HepG2 (cell line): ENCODE results near the gene C3orf38. TPM values are rescaled to one million over a fixed set of nuclear protein-coding genes. Genes with fewer than 3 reads are reported as not detected.

ENCODE experiments used
- ATAC-seq: fragments of 200-7000 bp; cut with Tn5 transposase; 3 replicates; pipeline ENCODE4 v1.9.1; 2020; ENCODE audit warnings: mild to moderate bottlenecking, moderate library complexity
- BruUV-seq: library from RNA; stranded (reverse); fragments of 400-500 nt; replicated peaks from 2 replicates; lab custom pipeline; 2021; lab: Mats Ljungman, UMichigan
- CTCF ChIA-PET: fragments of 300-600 bp; formaldehyde crosslinking; extraction: SDS; loops from one replicate; lab custom pipeline; 2021; ENCODE audit warnings: low total read pairs, inconsistent platforms, low intra/inter-chr PET ratio; lab: Yijun Ruan, JAX
- POLR2A ChIA-PET: fragments of 350-600 bp; sonication (Branson Sonifier 250); formaldehyde crosslinking; loops from one replicate; lab custom pipeline; 2020; ENCODE audit warnings: antibody characterized with exemption, inconsistent platforms; lab: Yijun Ruan, JAX
- DNase-seq: peaks from one replicate; pipeline ENCODE4 v3.0.0-alpha.2; 2015; ENCODE audit warnings: low spot score
- FAIRE-seq: peaks from 3 replicates; lab custom pipeline; 2011; peaks lifted over from hg19 to GRCh38; lab: Jason Lieb, UNC
- H2AFZ ChIP-seq: one replicate; pipeline ENCODE4 v1.6.1; 2011; ENCODE audit warnings: low read length, inconsistent platforms
- H3K27ac ChIP-seq: fragments of 300-600 bp; 3 replicates; pipeline ENCODE4 v1.8.0; 2011; ENCODE audit warnings: mixed run types, mild to moderate bottlenecking, mixed read lengths, low read length, inconsistent platforms; ENCODE audit not compliant: insufficient read depth; ENCODE audit errors: extremely low read length
- H3K27me3 ChIP-seq, 2 experiments: fragments of 200-600 bp in 1 of 2; 2 replicates in 1 of 2; 3 replicates in 1 of 2; pipeline versions ENCODE4 v1.6.0 to v1.8.0; 2011; ENCODE audit warnings: low read length in 2 of 2, mild to moderate bottlenecking in 2 of 2, moderate library complexity in 2 of 2, inconsistent platforms in 1 of 2; ENCODE audit not compliant: insufficient read depth in 2 of 2, control insufficient read depth in 1 of 2
- H3K36me3 ChIP-seq, 2 experiments: fragments of 200-600 bp in 1 of 2; replicated peaks in 1 of 2; 2 replicates in 1 of 2; 3 replicates in 1 of 2; pipeline versions ENCODE4 v1.5.1 to v1.8.0; 2011; ENCODE audit warnings: low read length in 2 of 2, inconsistent platforms in 1 of 2; ENCODE audit not compliant: insufficient read depth in 2 of 2, control insufficient read depth in 1 of 2
- H3K4me1 ChIP-seq: 2 replicates; pipeline ENCODE4 v1.5.1; 2012; ENCODE audit warnings: low read length, inconsistent platforms; ENCODE audit not compliant: insufficient read depth
- H3K4me2 ChIP-seq: 2 replicates; pipeline ENCODE4 v1.6.0; 2011; ENCODE audit warnings: low read depth, low read length, inconsistent platforms
- H3K4me3 ChIP-seq, 3 experiments: fragments of 200-600 bp in 1 of 3; sonication (generic), shearing (Covaris generic) in 1 of 3; replicated peaks in 1 of 3; 2 replicates each; pipeline ENCODE4 v1.5.1; 2011 to 2016; ENCODE audit warnings: low read length in 3 of 3, inconsistent platforms in 2 of 3, low read depth in 2 of 3, mild to moderate bottlenecking in 2 of 3, control low read depth in 1 of 3, mixed read lengths in 1 of 3; ENCODE audit not compliant: insufficient read depth in 1 of 3
- H3K79me2 ChIP-seq: one replicate; pipeline ENCODE4 v1.6.1; 2011; ENCODE audit warnings: low read length, inconsistent platforms; ENCODE audit not compliant: insufficient read depth
- H3K9ac ChIP-seq: 2 replicates; pipeline ENCODE4 v1.6.0; 2011; ENCODE audit warnings: mild to moderate bottlenecking, low read depth, low read length, inconsistent platforms; ENCODE audit not compliant: insufficient read depth
- H3K9me3 ChIP-seq: 2 replicates; pipeline ENCODE4 v1.5.1; 2012; ENCODE audit warnings: mild to moderate bottlenecking, low read length
- H4K20me1 ChIP-seq: 2 replicates; pipeline ENCODE4 v1.6.0; 2011; ENCODE audit warnings: inconsistent platforms, mild to moderate bottlenecking, low read length, moderate library complexity; ENCODE audit not compliant: insufficient read depth
- ATF3 ChIP-seq: sonication (generic); formaldehyde crosslinking; IDR thresholded peaks from 2 replicates; pipeline ENCODE4 v1.4.0; 2020; ENCODE audit warnings: missing genetic modification reagents
- CAMTA2 ChIP-seq: sonication (generic); formaldehyde crosslinking; IDR thresholded peaks from 2 replicates; pipeline ENCODE4 v1.4.0; 2020; ENCODE audit warnings: mild to moderate bottlenecking, missing genetic modification reagents, borderline replicate concordance
- LBX2 ChIP-seq: sonication (generic); formaldehyde crosslinking; IDR thresholded peaks from 2 replicates; pipeline ENCODE4 v1.5.0; 2020; ENCODE audit warnings: missing genetic modification reagents, mild to moderate bottlenecking, borderline replicate concordance
- MED8 ChIP-seq: sonication (generic); formaldehyde crosslinking; IDR thresholded peaks from 2 replicates; pipeline ENCODE4 v1.8.1; 2023; ENCODE audit warnings: mild to moderate bottlenecking, missing genetic modification reagents; ENCODE audit not compliant: insufficient replicate concordance
- NBN ChIP-seq: fragments of 450-650 bp; conservative IDR thresholded peaks from 2 replicates; pipeline ENCODE4 v1.6.1; 2017
- NCOA5 ChIP-seq: sonication (generic); formaldehyde crosslinking; IDR thresholded peaks from 2 replicates; pipeline ENCODE4 v1.4.0; 2020; ENCODE audit warnings: missing genetic modification reagents
- WIZ ChIP-seq: sonication (generic); formaldehyde crosslinking; IDR thresholded peaks from 2 replicates; pipeline ENCODE4 v1.5.1; 2020; ENCODE audit warnings: mild to moderate bottlenecking, missing genetic modification reagents
- ZBTB3 ChIP-seq: sonication (generic); formaldehyde crosslinking; IDR thresholded peaks from 2 replicates; pipeline ENCODE4 v1.4.0; 2020; ENCODE audit warnings: low read depth, mild to moderate bottlenecking, moderate library complexity, missing genetic modification reagents, borderline replicate concordance
- ZNF12 ChIP-seq: sonication (generic); formaldehyde crosslinking; IDR thresholded peaks from 2 replicates; pipeline ENCODE4 v1.5.0; 2020; ENCODE audit warnings: missing genetic modification reagents
- ZNF207 ChIP-seq: fragments of 450-650 bp; IDR thresholded peaks from 2 replicates; pipeline ENCODE4 v1.6.1; 2016; ENCODE audit warnings: antibody characterized with exemption, borderline replicate concordance
- ZNF234 ChIP-seq: sonication (generic); formaldehyde crosslinking; conservative IDR thresholded peaks from 2 replicates; pipeline ENCODE4 v1.5.1; 2020; ENCODE audit warnings: mild to moderate bottlenecking, missing genetic modification reagents
- ZNF34 ChIP-seq: sonication (generic); formaldehyde crosslinking; IDR thresholded peaks from 2 replicates; pipeline ENCODE4 v1.4.0; 2020; ENCODE audit warnings: mild to moderate bottlenecking, missing genetic modification reagents, borderline replicate concordance
- ZNF446 ChIP-seq: sonication (generic); formaldehyde crosslinking; IDR thresholded peaks from 2 replicates; pipeline ENCODE4 v1.5.0; 2020; ENCODE audit warnings: mild to moderate bottlenecking, missing genetic modification reagents
- ZNF496 ChIP-seq: sonication (generic); formaldehyde crosslinking; IDR thresholded peaks from 2 replicates; pipeline ENCODE4 v1.8.1; 2023; ENCODE audit warnings: mild to moderate bottlenecking, moderate library complexity, missing genetic modification reagents; ENCODE audit not compliant: insufficient replicate concordance
- ZNF7 ChIP-seq: IDR thresholded peaks from 2 replicates; pipeline ENCODE4 v1.6.1; 2016; ENCODE audit warnings: missing biosample characterization, missing genetic modification reagents
- ZSCAN12 ChIP-seq: sonication (generic); formaldehyde crosslinking; IDR thresholded peaks from 2 replicates; pipeline ENCODE4 v1.9.0; 2021; ENCODE audit warnings: mild to moderate bottlenecking, missing genetic modification reagents
- WGBS: methylation state at CpG from one replicate; pipeline ENCODE4 v1.1.6; 2017; ENCODE audit warnings: low lambda C conversion rate; 5-methylcytosine and 5-hydroxymethylcytosine counted together
- in situ Hi-C: cut with HindIII; loops from 2 replicates; pipeline ENCODE4 v1.10.0; 2017; ENCODE audit warnings: low pct_unique_long_range_greater_than_20kb; ENCODE audit not compliant: extremely low pct_ligation_motif_present
- intact Hi-C: fragments of 100-400 bp; cut with micrococcal nuclease; formaldehyde crosslinking; loops from one replicate; pipeline ENCODE4 v1.10.0; 2022; ENCODE audit not compliant: unreplicated experiment
- polyA plus RNA-seq, 8 experiments: library from polyadenylated mRNA; depleted of rRNA in 3 of 8; stranded (reverse) in 7 of 8; unstranded in 1 of 8; fragments of >200 nt; fragmentation: Illumina TruSeq in 4 of 8; extraction: Trizol in 4 of 8; gene quantifications; 2 replicates each; pipeline versions ENCODE4 v1.2.1 to v1.2.3, GENCODE V29; 2011 to 2016; ENCODE audit warnings: low read depth in 4 of 8, missing spikeins in 1 of 8, mixed read lengths in 1 of 8; ENCODE audit not compliant: insufficient read depth in 1 of 8
- total RNA-seq, 5 experiments: library from RNA; depleted of rRNA; stranded (reverse); fragments of >200 nt; fragmentation: Illumina TruSeq; extraction: Trizol; gene quantifications; 2 replicates each; pipeline ENCODE4 v1.2.3, GENCODE V29; 2016; ENCODE audit warnings: low read depth in 1 of 5
- TF ChIP-seq, protein P1 (sequence below): sonication (generic); formaldehyde crosslinking; IDR thresholded peaks from 2 replicates; pipeline ENCODE4 v1.4.0; 2020; ENCODE audit warnings: missing genetic modification reagents

Gene C3orf38
- total and polyA plus RNA-seq, 2 of the 13 experiments (the other 11 are each of a cell fraction or from before 2014, with no cell fraction given): 6.0 to 17.5 TPM

GRCh38 chr3:88150806-88151205 lies 1.0 kb downstream of the C3orf38 start:
- Histone ChIP-seq H3K9me3 (no peaks in the 10 kb centered on the region), H3K4me2 (peak overlapping the region; percentile 74), H3K27me3 (no peaks in the 10 kb centered on the region; a peak in 1 of 5 replicates), H3K27ac (peak overlapping the region; percentile 98), H3K4me1 (peaks cover 37% of the 10 kb centered on the region), H3K9ac (peak overlapping the region; percentile 90), H4K20me1 (no peaks in the 10 kb centered on the region; the same call in 1 of the 2 replicates), H3K36me3 (peaks cover 0 to 13% of the 10 kb centered on the region in 2 experiments; a peak in 2 of 5 replicates), H3K79me2 (peaks cover 37% of the 10 kb centered on the region), H2AFZ (no peak overlapping the region), H3K4me3 (peak overlapping the region; percentile 72 to 96 (median 88))
- TF ChIP-seq ATF3 (CRISPR knock-in tag): no peak
- no peak for TF ChIP-seq ZNF234 (CRISPR knock-in tag)
- no peak for TF ChIP-seq CAMTA2
- no peak for TF ChIP-seq ZNF496 (CRISPR knock-in tag)
- no peak for TF ChIP-seq MED8 (CRISPR knock-in tag)
- TF ChIP-seq ZSCAN12 (CRISPR knock-in tag): no peak
- TF ChIP-seq ZNF446: no peak
- no peak for TF ChIP-seq NBN
- TF ChIP-seq ZNF207: no peak
- no peak for TF ChIP-seq ZNF34 (CRISPR knock-in tag)
- TF ChIP-seq, protein P1, sequence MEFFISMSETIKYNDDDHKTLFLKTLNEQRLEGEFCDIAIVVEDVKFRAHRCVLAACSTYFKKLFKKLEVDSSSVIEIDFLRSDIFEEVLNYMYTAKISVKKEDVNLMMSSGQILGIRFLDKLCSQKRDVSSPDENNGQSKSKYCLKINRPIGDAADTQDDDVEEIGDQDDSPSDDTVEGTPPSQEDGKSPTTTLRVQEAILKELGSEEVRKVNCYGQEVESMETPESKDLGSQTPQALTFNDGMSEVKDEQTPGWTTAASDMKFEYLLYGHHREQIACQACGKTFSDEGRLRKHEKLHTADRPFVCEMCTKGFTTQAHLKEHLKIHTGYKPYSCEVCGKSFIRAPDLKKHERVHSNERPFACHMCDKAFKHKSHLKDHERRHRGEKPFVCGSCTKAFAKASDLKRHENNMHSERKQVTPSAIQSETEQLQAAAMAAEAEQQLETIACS (CRISPR knock-in tag): no peak
- TF ChIP-seq ZBTB3 (CRISPR knock-in tag): no peak
- no peak for TF ChIP-seq ZNF12
- no peak for TF ChIP-seq WIZ (CRISPR knock-in tag)
- TF ChIP-seq ZNF7 (CRISPR knock-in tag): no peak
- no peak for TF ChIP-seq LBX2 (CRISPR knock-in tag)
- no peak for TF ChIP-seq NCOA5
- ATAC-seq (no peak), DNase-seq (no peak), FAIRE-seq (no peak)
- in situ Hi-C loops (loop anchor here (5.0 kb wide), 1 partner anchor 94 kb away; the partner anchor contains the start of genes CGGBP1 and ZNF654), intact Hi-C loops (loop anchor here (2.0 kb wide), 1 partner anchor 38 kb away; no protein-coding TSS in a partner anchor)
- BruUV-seq: no TSS peak
- ChIA-PET POLR2A (interaction anchor here (1.3 to 2.2 kb wide), 2 partner anchors 31 to 38 kb away, joined by 5 to 14 read pairs; no protein-coding TSS in a partner anchor), CTCF (no interaction called here)
- WGBS: 1% methylated on average over 6 of the region's 6 CpGs
